OCI-LY7 (cell line): Measurements from ENCODE around the gene ATP1B3. TPM values are rescaled to one million over a fixed set of nuclear protein-coding genes. Genes with fewer than 3 reads are reported as not detected.

Source experiments
- BruUV-seq: library from RNA; stranded (reverse); fragments of 400-500 nt; replicated peaks from 2 replicates; lab custom pipeline; 2021; lab: Mats Ljungman, UMichigan
- CTCF ChIA-PET: fragments of 300-600 bp; sonication (Branson Sonifier 250); formaldehyde crosslinking; loops from one replicate; lab custom pipeline; 2022; ENCODE audit warnings: antibody characterized with exemption; ENCODE audit not compliant: unreplicated experiment; lab: Charles Lee
- POLR2A ChIA-PET: fragments of 300-600 bp; sonication (Branson Sonifier 250); formaldehyde crosslinking; loops from one replicate; lab custom pipeline; 2022; ENCODE audit warnings: antibody characterized with exemption; lab: Charles Lee
- DNase-seq: peaks from one replicate; pipeline ENCODE4 v3.0.0-alpha.2; 2015; ENCODE audit warnings: low spot score
- H2AFZ ChIP-seq: fragments of 200-600 bp; sonication (generic), shearing (Covaris generic); 2 replicates; pipeline ENCODE4 v1.6.1; 2014; ENCODE audit warnings: mild to moderate bottlenecking, antibody characterized with exemption, low read length, moderate library complexity
- H3K27ac ChIP-seq: fragments of 200-600 bp; sonication (generic); 2 replicates; pipeline ENCODE4 v1.5.1; 2014; ENCODE audit warnings: mixed run types, low read depth, mild to moderate bottlenecking, moderate library complexity, low read length, inconsistent platforms; ENCODE audit not compliant: poor library complexity, severe bottlenecking
- H3K36me3 ChIP-seq: fragments of 200-600 bp; sonication (generic); 2 replicates; pipeline ENCODE4 v1.6.1; 2014; ENCODE audit warnings: mild to moderate bottlenecking, antibody characterized with exemption, low read length, moderate library complexity, mixed read lengths; ENCODE audit not compliant: insufficient read depth
- H3K4me1 ChIP-seq: fragments of 200-600 bp; sonication (generic); 2 replicates; pipeline ENCODE4 v1.5.1; 2014; ENCODE audit warnings: mild to moderate bottlenecking, low read length; ENCODE audit not compliant: insufficient read depth, poor library complexity, severe bottlenecking
- H3K4me2 ChIP-seq: fragments of 200-600 bp; sonication (generic); 2 replicates; pipeline ENCODE4 v1.6.1; 2014; ENCODE audit warnings: mild to moderate bottlenecking, low read length
- H3K4me3 ChIP-seq: fragments of 200-600 bp; sonication (generic); 2 replicates; pipeline ENCODE4 v1.5.1; 2014; ENCODE audit warnings: mild to moderate bottlenecking, low read depth, low read length; ENCODE audit not compliant: poor library complexity, severe bottlenecking
- H3K79me2 ChIP-seq: fragments of 200-600 bp; sonication (generic); 2 replicates; pipeline ENCODE4 v1.6.1; 2016; ENCODE audit warnings: low read depth, mild to moderate bottlenecking, low read length, moderate library complexity, mixed read lengths; ENCODE audit not compliant: insufficient read depth
- H3K9me2 ChIP-seq: fragments of 200-600 bp; sonication (generic); 2 replicates; pipeline ENCODE4 v1.6.1; 2016; ENCODE audit warnings: mild to moderate bottlenecking, low read length, mixed read lengths; ENCODE audit not compliant: insufficient read depth
- H3K9me3 ChIP-seq: fragments of 200-600 bp; sonication (generic); 2 replicates; pipeline ENCODE4 v1.6.1; 2014; ENCODE audit warnings: mild to moderate bottlenecking, mixed run types, low read length, mixed read lengths
- H4K20me1 ChIP-seq: fragments of 200-600 bp; sonication (generic); 2 replicates; pipeline ENCODE4 v1.6.1; 2014; ENCODE audit warnings: mild to moderate bottlenecking, antibody characterized with exemption, low read length, moderate library complexity, mixed read lengths; ENCODE audit not compliant: insufficient read depth
- EZH2phosphoT487 ChIP-seq: fragments of 200-600 bp; sonication (generic); IDR thresholded peaks from 2 replicates; pipeline ENCODE4 v1.6.1; 2018; ENCODE audit warnings: low read depth, borderline replicate concordance, mild to moderate bottlenecking, mixed run types, antibody characterized with exemption, low read length, moderate library complexity, mixed read lengths
- intact Hi-C: fragments of 100-400 bp; cut with micrococcal nuclease; formaldehyde crosslinking; loops from one replicate; pipeline ENCODE4 v1.10.0; 2022; ENCODE audit not compliant: unreplicated experiment
- total RNA-seq, 2 experiments: library from RNA; depleted of rRNA in 1 of 2; stranded (reverse); fragments of >200 nt in 1 of 2; shearing (Covaris generic) in 1 of 2; gene quantifications; 2 replicates each; pipeline ENCODE4 v1.2.3, GENCODE V29; 2014 to 2022
- TF ChIP-seq, protein P1 (sequence below): fragments of 200-600 bp; sonication (generic); conservative IDR thresholded peaks from 2 replicates; pipeline ENCODE4 v1.5.1; 2014; ENCODE audit warnings: mild to moderate bottlenecking, antibody characterized with exemption, low read length, moderate library complexity, mixed read lengths

Gene ATP1B3
- total RNA-seq, 2 experiments from 2014 or later: 53.8 to 133 TPM

DNA sequence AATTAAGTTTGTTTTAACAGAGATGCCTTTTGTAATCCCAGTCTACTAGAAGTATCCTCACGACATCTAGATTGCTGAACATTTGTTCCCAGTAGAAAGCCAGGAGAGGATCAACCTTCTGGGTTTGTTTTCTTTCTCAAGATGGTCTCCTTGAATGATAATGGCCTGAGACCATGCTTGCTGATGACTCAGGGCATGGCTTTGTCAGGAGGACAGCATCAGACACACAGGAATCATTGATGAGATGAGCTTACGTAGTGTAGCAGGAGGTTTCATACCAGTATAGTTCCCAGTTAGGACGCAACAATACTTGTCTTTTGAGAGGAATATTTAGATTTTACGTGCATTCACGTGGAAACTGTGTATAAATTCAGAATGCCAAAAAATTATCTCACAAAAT, 38.6 kb downstream of the ATP1B3 start:
- 0 out of 2 replicates have a peak, but pooled peaks cover 4% of the 10 kb centered on the region for H4K20me1 ChIP-seq
- TF ChIP-seq, protein P1, sequence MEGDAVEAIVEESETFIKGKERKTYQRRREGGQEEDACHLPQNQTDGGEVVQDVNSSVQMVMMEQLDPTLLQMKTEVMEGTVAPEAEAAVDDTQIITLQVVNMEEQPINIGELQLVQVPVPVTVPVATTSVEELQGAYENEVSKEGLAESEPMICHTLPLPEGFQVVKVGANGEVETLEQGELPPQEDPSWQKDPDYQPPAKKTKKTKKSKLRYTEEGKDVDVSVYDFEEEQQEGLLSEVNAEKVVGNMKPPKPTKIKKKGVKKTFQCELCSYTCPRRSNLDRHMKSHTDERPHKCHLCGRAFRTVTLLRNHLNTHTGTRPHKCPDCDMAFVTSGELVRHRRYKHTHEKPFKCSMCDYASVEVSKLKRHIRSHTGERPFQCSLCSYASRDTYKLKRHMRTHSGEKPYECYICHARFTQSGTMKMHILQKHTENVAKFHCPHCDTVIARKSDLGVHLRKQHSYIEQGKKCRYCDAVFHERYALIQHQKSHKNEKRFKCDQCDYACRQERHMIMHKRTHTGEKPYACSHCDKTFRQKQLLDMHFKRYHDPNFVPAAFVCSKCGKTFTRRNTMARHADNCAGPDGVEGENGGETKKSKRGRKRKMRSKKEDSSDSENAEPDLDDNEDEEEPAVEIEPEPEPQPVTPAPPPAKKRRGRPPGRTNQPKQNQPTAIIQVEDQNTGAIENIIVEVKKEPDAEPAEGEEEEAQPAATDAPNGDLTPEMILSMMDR: no peak
- TF ChIP-seq EZH2phosphoT487: no peak
- H3K4me2 ChIP-seq: no peak overlapping the region
- BruUV-seq: no TSS peak
- ChIA-PET CTCF (no interaction called here), POLR2A (interaction anchor here (0.6 to 1.1 kb wide), 4 partner anchors 10 to 298 kb away, joined by 3 to 4 read pairs (median 3); no protein-coding TSS in a partner anchor)
- H3K79me2 ChIP-seq: peaks cover 7% of the 10 kb centered on the region; the same call in 1 of the 2 replicates
- intact Hi-C loops: loop anchor here (10.0 kb wide), 2 partner anchors 340 to 450 kb away; no protein-coding TSS in a partner anchor
- H2AFZ ChIP-seq: no peak overlapping the region
- H3K4me1 ChIP-seq: no peaks in the 10 kb centered on the region
- H3K27ac ChIP-seq: no peak overlapping the region
- no peak for DNase-seq
- no peak overlapping the region for H3K4me3 ChIP-seq
- no peaks in the 10 kb centered on the region for H3K9me2 ChIP-seq
- peaks cover 96% of the 10 kb centered on the region for H3K36me3 ChIP-seq
- H3K9me3 ChIP-seq: peaks cover 6% of the 10 kb centered on the region; the same call in 1 of the 2 replicates

DNA sequence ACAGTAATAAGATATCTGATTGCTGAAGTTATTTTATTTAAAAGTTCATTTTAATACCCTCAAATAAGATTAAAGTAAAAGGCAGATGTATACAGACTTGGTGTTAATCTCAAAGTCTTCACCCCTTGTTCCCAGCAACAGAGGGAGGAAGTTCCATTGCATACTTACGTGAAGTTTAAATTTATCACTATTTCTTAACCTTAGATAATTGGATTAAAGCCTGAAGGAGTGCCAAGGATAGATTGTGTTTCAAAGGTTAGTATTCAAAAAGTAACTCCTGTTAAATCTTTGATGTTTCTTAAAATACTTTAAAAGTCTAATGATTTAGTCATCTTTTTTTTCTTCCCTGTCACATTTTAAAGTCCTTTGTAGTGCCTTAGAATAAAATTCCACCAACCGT, 39.3 kb downstream of the ATP1B3 start:
- Histone ChIP-seq H3K27ac (no peak overlapping the region), H3K36me3 (peaks cover 97% of the 10 kb centered on the region), H3K4me2 (no peak overlapping the region), H3K4me3 (no peak overlapping the region), H4K20me1 (0 out of 2 replicates have a peak, but pooled peaks cover 4% of the 10 kb centered on the region), H3K9me3 (peaks cover 6% of the 10 kb centered on the region; the same call in 1 of the 2 replicates), H3K4me1 (no peaks in the 10 kb centered on the region), H2AFZ (no peak overlapping the region), H3K9me2 (no peaks in the 10 kb centered on the region), H3K79me2 (peaks cover 7% of the 10 kb centered on the region; the same call in 1 of the 2 replicates)
- no peak for TF ChIP-seq EZH2phosphoT487
- TF ChIP-seq, protein P1: no peak
- CTCF ChIA-PET: no interaction called here
- POLR2A ChIA-PET: no interaction called here
- no peak for DNase-seq
- TSS peak; percentile 17 for BruUV-seq
- intact Hi-C loops: loop anchor here (10.0 kb wide), 2 partner anchors 341 to 451 kb away; no protein-coding TSS in a partner anchor

DNA sequence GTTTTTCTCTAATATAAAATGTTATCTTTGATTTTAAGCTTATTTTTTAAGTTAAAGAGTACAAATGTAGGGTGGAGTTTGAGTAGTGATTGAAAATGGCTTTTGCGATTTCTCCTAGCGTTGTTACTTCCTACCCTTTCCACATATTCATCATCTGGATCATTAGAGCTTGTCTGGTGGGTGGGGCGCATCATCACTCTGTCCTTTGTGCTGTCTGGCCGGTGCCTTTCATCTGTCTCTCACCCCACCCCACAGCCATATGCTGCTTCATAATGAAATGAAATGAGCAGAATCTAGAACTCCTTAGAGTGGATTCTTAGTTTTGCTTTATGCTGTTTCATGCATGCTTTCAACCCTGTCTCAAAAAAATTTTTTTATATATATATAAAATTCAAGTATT, 44.3 kb downstream of the ATP1B3 start:
- H3K4me1 ChIP-seq: no peaks in the 10 kb centered on the region
- no peak overlapping the region for H3K4me2 ChIP-seq
- H3K79me2 ChIP-seq: peaks cover 4% of the 10 kb centered on the region; the same call in 1 of the 2 replicates
- ChIA-PET CTCF (no interaction called here), POLR2A (interaction anchor here (0.7 kb wide), 1 partner anchor 40 kb away, joined by 3 read pairs; no protein-coding TSS in a partner anchor)
- H4K20me1 ChIP-seq: no peaks in the 10 kb centered on the region
- TF ChIP-seq, protein P1: no peak
- no peak for TF ChIP-seq EZH2phosphoT487
- no peak overlapping the region for H3K4me3 ChIP-seq
- no peak overlapping the region for H3K27ac ChIP-seq
- H3K9me2 ChIP-seq: no peaks in the 10 kb centered on the region
- no peak overlapping the region for H2AFZ ChIP-seq
- no TSS peak for BruUV-seq
- DNase-seq: no peak
- intact Hi-C loops: no loop called here
- H3K9me3 ChIP-seq: no peaks in the 10 kb centered on the region
- H3K36me3 ChIP-seq: peaks cover 97% of the 10 kb centered on the region
